Esophagus squamous epithelium (tissue), 4 donors: ENCODE measurements around the gene PSMD2.

Experiments
- POLR2A ChIP-seq, 4 donors: fragments of 450-650 bp; IDR thresholded peaks; one replicate each; pipeline ENCODE4 v1.6.1; 2017; ENCODE audit warnings: antibody characterized with exemption in 4 of 4, mild to moderate bottlenecking in 4 of 4, moderate library complexity in 3 of 4
- TF ChIP-seq, protein P1 (sequence below), 6 experiments: fragments of 450-650 bp in 4 of 6; fragments of 200-600 bp in 2 of 6; sonication (generic) in 2 of 6; IDR thresholded peaks; one replicate each; pipeline ENCODE4 v1.5.1; 2016 to 2019; ENCODE audit warnings: antibody characterized with exemption in 6 of 6, mild to moderate bottlenecking in 4 of 6, moderate library complexity in 4 of 6

- TF ChIP-seq, protein P1, sequence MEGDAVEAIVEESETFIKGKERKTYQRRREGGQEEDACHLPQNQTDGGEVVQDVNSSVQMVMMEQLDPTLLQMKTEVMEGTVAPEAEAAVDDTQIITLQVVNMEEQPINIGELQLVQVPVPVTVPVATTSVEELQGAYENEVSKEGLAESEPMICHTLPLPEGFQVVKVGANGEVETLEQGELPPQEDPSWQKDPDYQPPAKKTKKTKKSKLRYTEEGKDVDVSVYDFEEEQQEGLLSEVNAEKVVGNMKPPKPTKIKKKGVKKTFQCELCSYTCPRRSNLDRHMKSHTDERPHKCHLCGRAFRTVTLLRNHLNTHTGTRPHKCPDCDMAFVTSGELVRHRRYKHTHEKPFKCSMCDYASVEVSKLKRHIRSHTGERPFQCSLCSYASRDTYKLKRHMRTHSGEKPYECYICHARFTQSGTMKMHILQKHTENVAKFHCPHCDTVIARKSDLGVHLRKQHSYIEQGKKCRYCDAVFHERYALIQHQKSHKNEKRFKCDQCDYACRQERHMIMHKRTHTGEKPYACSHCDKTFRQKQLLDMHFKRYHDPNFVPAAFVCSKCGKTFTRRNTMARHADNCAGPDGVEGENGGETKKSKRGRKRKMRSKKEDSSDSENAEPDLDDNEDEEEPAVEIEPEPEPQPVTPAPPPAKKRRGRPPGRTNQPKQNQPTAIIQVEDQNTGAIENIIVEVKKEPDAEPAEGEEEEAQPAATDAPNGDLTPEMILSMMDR (IDR thresholded peaks at IDR 0.05): no peak
- no peak for TF ChIP-seq POLR2A (IDR thresholded peaks at IDR 0.05)
These were observed 26.2 kb downstream of the PSMD2 start for GRCh38 chr3:184325269-184325668.
